Motor neuron (in vitro differentiated cells): ENCODE results near the gene PRPF6. TPM values are rescaled to one million over a fixed set of nuclear protein-coding genes. Genes with fewer than 3 reads are reported as not detected.

Experiments used
- ATAC-seq, 8 experiments: fragments of 200-7000 bp; cut with Tn5 transposase; replicated peaks in 6 of 8; 2 replicates each; pipeline ENCODE4 v1.8.0; 2021; ENCODE audit warnings: mild to moderate bottlenecking in 8 of 8, moderate library complexity in 8 of 8
- H3K27ac ChIP-seq, 2 donors: fragments of 250-450 bp; sonication (Bioruptor Pico); 2 replicates each; pipeline ENCODE4 v1.9.0; 2021; ENCODE audit warnings: antibody characterized with exemption in 2 of 2, mild to moderate bottlenecking in 2 of 2, moderate library complexity in 1 of 2
- H3K4me1 ChIP-seq, 2 donors: fragments of 250-450 bp; sonication (Bioruptor Pico); replicated peaks in 1 of 2; 2 replicates each; pipeline ENCODE4 v1.6.1; 2021; ENCODE audit warnings: antibody characterized with exemption in 2 of 2, mild to moderate bottlenecking in 2 of 2, moderate library complexity in 1 of 2
- H3K4me3 ChIP-seq, 5 donors: fragments of 250-450 bp; sonication (Bioruptor Pico); 2 replicates each; pipeline ENCODE4 v1.9.0; 2021; ENCODE audit warnings: antibody characterized with exemption in 5 of 5, mild to moderate bottlenecking in 5 of 5, moderate library complexity in 4 of 5
- WGBS, 10 experiments: fragments of 450-650 bp; shearing (Covaris generic); methylation state at CpG; one replicate each; pipeline ENCODE4 v1.0.0; 2022; 5-methylcytosine and 5-hydroxymethylcytosine counted together
- in situ Hi-C, 9 experiments: fragments of 400-800 bp; cut with MboI; loops; one replicate each; pipeline ENCODE4 v1.15.0; 2021; ENCODE audit warnings: low sequenced_read_pairs in 9 of 9, low pct_unique_long_range_greater_than_20kb in 2 of 9; ENCODE audit not compliant: unreplicated experiment in 9 of 9
- total RNA-seq, 8 experiments: library from RNA; unstranded; fragments of 300-600 nt; gene quantifications; 2 replicates each; pipeline versions ENCODE4 v1.2.3 to v1.2.4, GENCODE V29; 2022

PRPF6 gene
- total RNA-seq, 8 experiments from 2014 or later, result 38.2 to 97.9 (median 64.2) TPM

DNA sequence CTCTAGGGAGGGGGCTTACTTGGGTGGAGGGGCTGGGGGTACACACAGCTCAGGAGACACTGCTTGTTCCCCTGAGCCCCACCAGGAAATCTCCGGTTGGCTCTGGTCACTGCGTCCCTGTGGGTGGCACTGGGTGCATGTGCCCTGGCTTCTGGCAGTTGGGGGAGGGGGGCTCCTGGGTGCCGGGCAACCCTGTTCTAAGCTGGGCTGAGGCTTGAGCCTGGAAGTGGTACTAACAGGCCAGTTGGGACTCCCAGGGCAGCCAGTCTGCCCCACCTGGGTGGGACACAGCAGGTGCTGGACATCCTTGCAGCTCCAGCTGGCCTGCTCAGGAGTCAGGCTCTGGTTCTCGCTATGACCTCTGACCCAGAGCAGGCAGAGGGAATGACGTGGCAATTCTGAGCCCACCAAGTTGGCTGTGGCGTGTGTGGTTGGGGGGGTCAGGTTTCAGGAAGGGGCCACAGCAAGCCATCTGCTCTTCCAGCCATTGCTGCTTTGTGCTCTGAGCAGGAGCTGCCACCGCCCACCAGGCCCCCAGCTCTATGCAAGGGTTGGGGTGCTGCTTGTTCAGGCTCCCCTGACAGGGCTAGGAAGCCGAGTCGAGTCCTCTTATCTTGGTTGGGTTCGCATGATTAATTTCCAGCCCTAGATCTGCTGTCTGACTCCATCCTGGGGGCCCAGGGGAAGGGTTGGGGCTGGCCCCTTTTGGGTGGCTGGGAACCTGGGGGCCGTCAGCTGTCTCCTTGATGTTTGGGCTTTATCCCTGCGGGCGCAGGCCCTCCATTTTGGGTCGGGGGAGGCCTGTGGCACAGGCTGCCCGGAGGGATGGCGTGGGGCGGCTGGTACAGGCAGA lies 55.6 kb downstream of the PRPF6 start:
- Histone ChIP-seq H3K27ac (no peak overlapping the region), H3K4me3 (no peak overlapping the region), H3K4me1 (peaks cover 22 to 23% of the 10 kb centered on the region in 2 donors)
- 50 to 72% (median 65%) methylated on average over 1 to 2 of the region's 17 CpGs; no CpG with 5 or more reads in 6 of the 10 experiments for WGBS, 10 experiments
- in situ Hi-C loops, result no loop called here
- ATAC-seq, result no peak

DNA sequence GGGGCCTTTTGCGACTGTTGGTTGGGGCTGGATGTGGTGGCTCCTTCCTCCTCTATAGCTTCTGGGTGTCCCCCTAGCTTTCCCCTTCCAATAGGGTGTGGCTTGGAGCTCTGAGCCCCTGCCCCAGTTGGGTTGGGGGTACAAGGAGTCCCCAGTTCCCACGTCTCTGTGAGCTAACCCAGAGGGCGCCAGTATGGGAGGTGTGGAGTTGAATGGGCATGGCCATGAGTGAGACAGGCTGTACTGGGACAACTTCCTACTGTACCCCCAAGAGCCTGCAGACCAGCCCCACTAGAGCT lies 56.2 kb downstream of the PRPF6 start:
- Histone ChIP-seq H3K4me1 (peaks cover 22 to 24% of the 10 kb centered on the region in 2 donors), H3K27ac (no peak overlapping the region), H3K4me3 (no peak overlapping the region)
- no peak for ATAC-seq
- in situ Hi-C loops, result no loop called here
- WGBS, 10 experiments, result no CpG with 5 or more reads among the region's 3 CpGs

DNA sequence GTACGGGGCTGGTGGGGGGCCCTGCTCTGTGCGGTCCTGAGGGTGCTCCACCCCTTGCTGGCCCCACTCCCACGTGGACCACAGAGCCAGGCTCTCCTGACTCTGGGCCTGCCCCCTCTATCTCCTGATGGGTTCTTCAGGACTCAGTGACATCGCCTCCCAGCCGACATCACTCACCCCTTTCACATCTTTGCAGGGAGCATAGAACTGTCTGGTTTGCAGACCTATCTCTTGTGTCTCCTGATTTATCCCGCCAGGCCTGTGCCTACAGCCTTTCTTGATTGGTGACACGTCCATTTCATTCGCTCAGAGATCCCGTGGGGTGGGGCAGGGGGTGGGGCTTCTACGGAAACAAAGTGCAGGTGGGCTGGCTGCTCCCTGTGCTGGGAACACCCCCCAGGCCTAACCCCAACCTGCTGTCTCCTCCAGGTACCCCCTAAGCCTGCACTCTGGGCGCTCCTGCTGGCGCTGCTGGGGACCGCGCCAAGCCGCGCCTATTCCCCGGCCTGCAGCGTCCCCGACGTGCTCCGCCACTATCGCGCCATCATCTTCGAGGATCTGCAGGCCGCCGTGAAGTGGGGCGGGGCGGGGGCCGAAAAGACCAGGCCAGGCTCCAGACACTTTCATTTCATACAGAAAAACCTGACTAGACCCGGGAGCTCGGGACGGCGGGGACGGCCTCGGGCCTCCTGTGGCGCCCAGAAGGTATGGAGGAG lies 56.7 kb downstream of the PRPF6 start:
- Histone ChIP-seq H3K4me1 (peaks cover 22 to 27% of the 10 kb centered on the region in 2 donors), H3K4me3 (peak overlapping the region in 3 of 5 donors; percentile 19 to 35 (median 26)), H3K27ac (peak overlapping the region in 1 of 2 donors; percentile 0)
- ATAC-seq, result peak in 5 of 8 experiments; percentile 2 to 28 (median 13)
- WGBS, 10 experiments, result 30% methylated on average over 8 of the region's 36 CpGs; no CpG with 5 or more reads in 9 of the 10 experiments
- in situ Hi-C loops, result no loop called here

DNA sequence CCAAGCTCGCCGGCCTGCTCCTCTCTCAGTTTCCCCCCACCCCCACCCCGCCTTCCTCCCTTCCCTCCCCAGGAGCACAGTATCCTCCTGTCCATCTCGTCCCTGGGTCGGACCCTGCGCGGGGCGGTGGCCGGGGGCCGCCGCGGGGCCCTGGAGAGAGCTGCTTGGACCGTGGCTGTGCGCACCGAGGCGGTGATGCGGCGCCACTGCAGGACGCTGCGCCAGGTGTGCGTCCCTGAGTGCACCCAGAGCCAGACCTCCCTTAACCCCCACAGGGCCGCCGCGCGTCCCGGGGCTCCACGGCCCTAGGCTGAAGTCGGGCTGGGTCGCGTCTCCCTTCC lies 57.3 kb downstream of the PRPF6 start:
- WGBS, 10 experiments, result no CpG with 5 or more reads among the region's 30 CpGs
- H3K4me1 ChIP-seq, result peaks cover 22 to 27% of the 10 kb centered on the region in 2 donors
- H3K27ac ChIP-seq, result peak overlapping the region in 1 of 2 donors; percentile 0
- in situ Hi-C loops, result no loop called here
- peak overlapping the region in 4 of 5 donors; percentile 19 to 35 (median 24) for H3K4me3 ChIP-seq
- peak in 7 of 8 experiments; percentile 2 to 25 (median 20) for ATAC-seq

DNA sequence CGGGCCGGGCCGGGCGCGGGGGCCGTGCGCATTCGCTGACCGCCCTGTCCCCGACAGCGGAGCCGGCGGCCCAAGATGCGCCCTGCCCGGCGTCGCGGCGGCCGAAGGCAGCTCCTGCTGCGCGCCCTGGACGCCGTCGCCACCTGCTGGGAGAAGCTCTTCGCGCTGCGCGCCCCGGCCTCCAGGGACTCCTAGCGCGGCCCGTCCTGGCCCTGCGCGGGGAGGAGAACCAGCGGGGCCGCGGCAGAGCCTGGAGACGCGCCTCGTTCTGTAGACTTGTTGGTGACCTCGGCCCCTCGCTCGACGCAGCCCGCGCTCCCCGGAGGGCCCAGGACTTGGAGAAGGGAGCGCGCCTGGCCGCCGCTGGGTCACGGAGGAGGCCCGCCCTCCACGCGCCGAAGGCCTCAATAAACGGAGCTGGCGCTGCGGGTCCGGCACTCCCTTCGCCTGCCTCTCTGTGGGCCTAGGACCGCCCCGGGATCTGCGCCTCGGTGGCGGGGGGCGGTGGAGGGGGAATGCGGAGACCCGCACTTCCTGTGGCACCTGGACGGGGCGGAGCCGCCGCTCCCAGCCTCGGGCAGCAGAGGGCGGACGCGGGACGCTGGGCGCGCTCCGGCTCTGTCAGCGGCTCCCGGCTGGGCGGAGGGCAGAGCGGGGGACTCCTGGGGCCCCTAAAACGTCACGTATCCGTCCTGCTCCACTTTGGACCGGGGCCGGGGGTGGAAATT lies 57.8 kb downstream of the PRPF6 start:
- in situ Hi-C loops, result no loop called here
- peak; percentile 70 to 84 (median 78) for ATAC-seq
- Histone ChIP-seq H3K4me1 (peaks cover 22 to 27% of the 10 kb centered on the region in 2 donors), H3K27ac (peak overlapping the region in 1 of 2 donors; percentile 0), H3K4me3 (peak overlapping the region; percentile 14 to 35 (median 22))
- WGBS, 10 experiments, result 0% methylated on average over 7 of the region's 91 CpGs; no CpG with 5 or more reads in 9 of the 10 experiments

DNA sequence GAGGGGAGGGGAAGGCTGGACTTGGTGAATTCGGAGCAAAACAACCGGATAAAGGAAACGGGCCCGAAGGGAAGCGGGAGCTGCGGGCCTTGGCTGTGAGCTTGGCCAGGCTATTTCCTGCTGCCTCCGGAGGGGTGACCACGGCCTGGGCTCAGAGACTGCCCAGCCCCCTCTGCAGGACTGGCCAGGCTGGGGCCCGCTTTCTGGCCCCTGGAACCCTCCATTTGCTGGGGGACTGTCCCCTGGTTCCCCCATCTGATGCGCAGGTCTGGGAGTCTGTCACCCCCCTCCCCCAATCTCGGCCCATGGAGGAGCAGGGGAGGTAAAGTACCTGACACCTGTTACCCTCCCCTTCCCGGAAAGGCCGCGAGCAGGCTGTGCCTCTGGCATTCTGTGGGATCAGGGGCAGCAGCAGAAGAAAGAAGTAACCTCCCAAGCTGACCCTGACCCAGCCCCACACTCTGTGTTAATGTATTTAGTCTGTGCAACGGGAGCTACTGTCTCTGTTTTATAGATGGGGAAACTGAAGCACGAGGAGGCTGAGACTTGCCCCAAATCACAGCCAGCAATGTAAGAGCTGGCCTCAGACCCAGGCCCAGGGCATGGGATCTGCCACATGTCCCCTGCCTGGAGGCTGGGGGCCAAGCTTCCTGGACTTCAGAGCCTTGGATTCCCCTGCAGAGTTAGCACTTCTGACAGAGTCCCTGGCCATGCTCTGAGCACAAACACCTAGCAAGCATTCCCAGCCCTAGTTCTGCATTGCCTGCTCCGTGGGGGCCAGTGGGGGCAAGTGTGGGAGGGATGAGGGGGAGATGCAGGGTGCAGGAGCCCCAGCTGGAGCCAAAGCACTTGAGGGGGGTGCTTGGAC lies 58.6 kb downstream of the PRPF6 start:
- in situ Hi-C loops, result no loop called here
- ATAC-seq, result peak in 7 of 8 experiments; percentile 2 to 9 (median 3)

DNA sequence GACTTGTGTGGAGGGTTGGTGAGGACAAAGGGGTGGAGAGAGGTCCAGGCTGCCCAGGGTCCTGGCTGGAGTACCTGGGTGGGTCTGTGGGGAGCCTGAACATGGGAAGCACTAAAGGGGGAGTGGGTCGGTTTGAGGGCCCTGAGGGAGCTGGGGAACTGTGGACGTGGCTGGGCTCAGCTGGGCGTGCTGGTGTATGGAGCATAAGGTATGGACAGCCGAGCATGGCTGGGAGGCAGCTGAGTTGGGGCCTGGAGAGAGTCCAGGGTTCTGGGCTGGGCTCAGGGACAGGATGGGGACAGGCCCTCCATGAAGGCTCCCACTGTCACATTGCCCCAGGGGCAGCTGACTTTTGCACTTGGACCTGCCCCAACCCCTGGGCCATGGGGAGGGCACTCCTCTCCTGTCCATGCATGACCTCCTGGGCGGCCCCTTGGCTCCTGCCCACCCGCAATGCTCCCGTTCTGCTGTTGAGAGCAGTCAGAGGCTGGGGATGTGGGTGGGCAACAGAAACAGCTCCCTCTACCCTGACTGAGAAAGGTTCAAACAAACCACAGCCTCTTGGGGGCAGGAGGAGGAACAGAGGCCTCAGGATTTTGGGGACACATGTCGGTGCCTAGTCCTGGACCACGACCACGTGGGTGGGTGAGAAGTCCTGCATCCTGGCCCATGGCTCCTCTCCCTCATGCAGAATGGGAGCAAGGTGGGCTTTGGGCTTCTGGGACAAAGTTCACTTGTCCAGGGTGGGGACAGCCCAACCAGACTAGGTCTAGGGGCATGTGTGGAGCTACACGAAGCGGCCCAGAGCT lies 59.5 kb downstream of the PRPF6 start:
- Histone ChIP-seq H3K4me3 (no peak overlapping the region), H3K4me1 (peaks cover 21 to 26% of the 10 kb centered on the region in 2 donors), H3K27ac (no peak overlapping the region)
- no peak for ATAC-seq
- 67 to 100% (median 84%) methylated on average over 1 to 3 of the region's 12 CpGs; no CpG with 5 or more reads in 6 of the 10 experiments for WGBS, 10 experiments
- in situ Hi-C loops, result no loop called here

More for the DNA sequence above, 58.6 kb downstream of the PRPF6 start:
- peak overlapping the region in 4 of 5 donors; percentile 19 to 35 (median 24) for H3K4me3 ChIP-seq
- WGBS, 10 experiments, result 0 to 20% methylated on average over 1 to 5 of the region's 17 CpGs; no CpG with 5 or more reads in 8 of the 10 experiments
- H3K4me1 ChIP-seq, result peaks cover 22 to 27% of the 10 kb centered on the region in 2 donors
- no peak overlapping the region for H3K27ac ChIP-seq

DNA sequence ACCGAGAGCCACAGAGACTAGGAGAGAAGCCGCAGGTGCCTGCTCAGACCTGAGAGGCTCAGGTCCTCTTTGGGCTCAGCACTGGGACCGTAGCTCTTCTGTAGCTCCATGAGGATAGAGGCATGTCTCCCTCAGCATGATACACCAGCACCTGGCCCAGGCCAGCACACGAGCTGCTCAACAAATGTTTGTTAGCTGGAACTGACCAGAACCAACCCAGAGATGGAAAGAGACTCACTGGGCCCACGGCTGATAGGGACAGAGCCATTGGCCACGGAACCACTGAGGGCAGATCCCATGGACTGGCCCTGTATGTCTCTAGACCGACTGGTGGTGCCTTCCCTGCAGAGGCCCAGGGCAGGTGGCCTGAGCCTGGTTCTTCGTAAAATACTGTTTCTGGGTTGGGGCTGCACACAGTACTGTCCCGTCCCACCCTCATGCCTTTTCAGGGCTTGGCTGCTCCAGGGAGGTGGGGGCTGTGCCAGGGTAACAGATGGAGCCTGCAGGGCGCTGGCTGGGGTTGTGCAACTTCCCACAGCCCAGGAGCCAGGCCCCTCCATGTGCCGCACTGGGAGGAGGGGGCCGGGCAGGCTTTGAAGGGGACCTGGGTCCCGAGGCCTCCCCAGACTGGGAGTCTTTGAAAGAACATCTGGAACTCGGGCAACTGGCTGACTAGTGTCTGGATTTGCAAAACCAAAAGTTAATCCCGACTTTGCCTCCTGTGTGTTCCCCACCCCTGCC lies 60.3 kb downstream of the PRPF6 start:
- 14 to 100% (median 49%) methylated on average over 1 to 5 of the region's 15 CpGs; no CpG with 5 or more reads in 4 of the 10 experiments for WGBS, 10 experiments
- Histone ChIP-seq H3K4me3 (no peak overlapping the region), H3K27ac (no peak overlapping the region), H3K4me1 (peaks cover 13 to 19% of the 10 kb centered on the region in 2 donors)
- peak in 3 of 8 experiments; percentile 1 to 7 (median 5) for ATAC-seq
- in situ Hi-C loops, result no loop called here

DNA sequence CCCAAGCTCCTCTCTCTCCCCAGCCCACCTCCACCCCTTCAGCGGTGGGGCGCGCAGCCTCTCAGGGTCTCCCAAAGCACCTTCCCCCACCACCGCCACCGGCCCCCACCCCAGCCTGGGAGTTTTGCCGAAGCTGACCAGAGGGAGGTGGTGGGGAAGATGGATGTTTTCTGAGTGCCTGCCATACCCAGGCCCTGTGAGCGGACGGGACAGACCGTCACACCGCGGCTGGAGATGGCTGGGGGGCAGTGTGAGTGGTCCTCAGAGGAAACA lies 60.8 kb downstream of the PRPF6 start:
- no peak for ATAC-seq
- peaks cover 8 to 14% of the 10 kb centered on the region in 2 donors for H3K4me1 ChIP-seq
- WGBS, 10 experiments, result 19 to 30% (median 24%) methylated on average over 2 to 5 of the region's 11 CpGs; no CpG with 5 or more reads in 7 of the 10 experiments
- no peak overlapping the region for H3K27ac ChIP-seq
- H3K4me3 ChIP-seq, result no peak overlapping the region
- in situ Hi-C loops, result no loop called here

DNA sequence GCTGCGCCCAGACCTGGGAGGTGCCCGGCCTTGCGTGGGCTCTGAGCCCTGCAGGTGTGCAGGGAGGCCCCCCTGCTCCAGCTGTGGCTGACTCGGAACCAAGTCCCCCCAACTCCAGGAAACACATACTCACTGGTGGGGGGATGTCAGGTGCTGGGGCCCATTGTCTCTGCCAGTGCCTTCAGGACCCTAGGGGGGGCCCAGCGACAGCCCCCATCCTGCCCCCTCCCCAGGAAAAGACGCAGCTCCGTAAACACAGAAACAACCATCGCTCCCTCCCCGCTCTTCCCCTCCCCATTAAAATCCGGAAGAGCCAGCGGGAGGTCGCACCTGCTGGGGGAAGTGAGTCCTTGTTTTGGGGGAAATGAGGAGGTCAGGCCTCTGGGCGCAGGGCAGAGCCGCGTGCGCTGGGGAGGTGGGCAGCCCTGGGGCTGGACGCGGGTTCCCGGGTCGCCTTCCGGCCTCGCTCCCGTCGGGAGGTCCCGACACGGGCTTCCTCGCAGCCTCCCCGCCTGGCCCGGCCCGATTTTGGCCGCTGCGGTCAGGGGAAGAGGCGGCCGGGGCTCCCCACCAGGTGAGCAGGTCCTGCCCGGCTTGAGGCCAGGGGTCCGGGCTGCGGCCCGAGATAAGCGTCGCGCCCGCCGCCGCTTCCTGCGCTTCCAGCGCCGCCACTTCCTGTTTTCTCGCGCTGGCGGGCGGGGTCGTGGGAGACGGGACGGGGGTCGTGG lies 61.3 kb downstream of the PRPF6 start:
- 20% methylated on average over 1 of the region's 55 CpGs; no CpG with 5 or more reads in 8 of the 10 experiments for WGBS, 10 experiments

DNA sequence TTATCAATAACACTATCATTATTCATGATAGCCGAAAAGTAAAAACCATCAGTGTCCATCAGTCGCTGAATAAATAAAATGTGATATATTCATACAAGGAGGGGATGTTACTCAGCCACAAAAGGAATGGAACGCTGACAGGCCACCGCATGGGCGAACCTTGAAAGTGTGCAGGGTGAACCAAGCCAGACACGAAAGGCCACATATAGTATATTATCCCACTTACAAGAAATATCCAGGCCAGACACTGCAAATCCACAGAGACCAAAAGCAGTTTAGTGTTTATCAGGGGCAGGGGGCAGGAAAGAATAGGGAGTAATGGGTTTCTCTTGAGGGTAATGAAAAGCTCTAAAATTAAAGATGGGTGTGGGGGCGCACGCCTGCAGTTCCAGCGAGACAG lies 62.8 kb downstream of the PRPF6 start:
- no peak overlapping the region for H3K4me3 ChIP-seq
- no peak for ATAC-seq
- in situ Hi-C loops, result no loop called here
- 52 to 100% (median 80%) methylated on average over 1 to 7 of the region's 9 CpGs for WGBS, 10 experiments
- peaks cover 0 to 6% of the 10 kb centered on the region in 2 donors for H3K4me1 ChIP-seq
- H3K27ac ChIP-seq, result no peak overlapping the region

More for the DNA sequence above, 61.3 kb downstream of the PRPF6 start:
- no peak overlapping the region for H3K4me3 ChIP-seq
- no peak for ATAC-seq
- H3K4me1 ChIP-seq, result peaks cover 6 to 8% of the 10 kb centered on the region in 2 donors
- in situ Hi-C loops, result no loop called here
- H3K27ac ChIP-seq, result no peak overlapping the region
